HG02571 (cell line): ENCODE measurements around the gene IFT122.

Experiments
- ATAC-seq: cut with Tn5 transposase; IDR thresholded peaks from one replicate; pipeline ENCODE4 v1.9.1; 2021; ENCODE audit warnings: mild to moderate bottlenecking, moderate library complexity; ENCODE audit not compliant: unreplicated experiment

The IFT122 gene

GRCh38 chr3:129439226-129439816 is 703 bp upstream of the IFT122 start:
- peak; percentile 7 for ATAC-seq

GRCh38 chr3:129440618-129441190 is 680 bp downstream of the IFT122 start:
- no peak for ATAC-seq

GRCh38 chr3:129441215-129441614 is 1.2 kb downstream of the IFT122 start:
- no peak for ATAC-seq

- ATAC-seq: no peak
These were observed 1.8 kb downstream of the IFT122 start for GRCh38 chr3:129441782-129442181.

- no peak for ATAC-seq
These were observed 2.5 kb downstream of the IFT122 start for GRCh38 chr3:129442486-129442885.

- no peak for ATAC-seq
These were observed 2.9 kb downstream of the IFT122 start for GRCh38 chr3:129442947-129443346.

GRCh38 chr3:129445471-129445870 is 5.4 kb downstream of the IFT122 start:
- no peak for ATAC-seq

- ATAC-seq: no peak
These were observed 6.9 kb downstream of the IFT122 start for GRCh38 chr3:129446926-129447325.

GRCh38 chr3:129448186-129448895 is 8.3 kb downstream of the IFT122 start:
- ATAC-seq: no peak

GRCh38 chr3:129449279-129450115 is 9.5 kb downstream of the IFT122 start:
- ATAC-seq: no peak

- no peak for ATAC-seq
These were observed 13.7 kb downstream of the IFT122 start for GRCh38 chr3:129453732-129454131.

GRCh38 chr3:129460155-129460554 is 20.1 kb downstream of the IFT122 start:
- no peak for ATAC-seq

- ATAC-seq: no peak
These were observed 20.5 kb downstream of the IFT122 start for GRCh38 chr3:129460572-129460971.

GRCh38 chr3:129461022-129461421 is 21.0 kb downstream of the IFT122 start:
- ATAC-seq: no peak

GRCh38 chr3:129461461-129462146 is 21.6 kb downstream of the IFT122 start:
- ATAC-seq: no peak

- ATAC-seq: no peak
These were observed 22.4 kb downstream of the IFT122 start for GRCh38 chr3:129462361-129462968.

- no peak for ATAC-seq
These were observed 23.1 kb downstream of the IFT122 start for GRCh38 chr3:129463094-129463493.

- ATAC-seq: no peak
These were observed 23.7 kb downstream of the IFT122 start for GRCh38 chr3:129463716-129464115.

- no peak for ATAC-seq
These were observed 27.9 kb downstream of the IFT122 start for GRCh38 chr3:129467932-129468331.

GRCh38 chr3:129469026-129469425 is 29.0 kb downstream of the IFT122 start:
- ATAC-seq: no peak
